Prostate gland (tissue), 2 donors: Measurements from ENCODE around the gene GNRHR. TPM values are rescaled to one million over a fixed set of nuclear protein-coding genes. Genes with fewer than 3 reads are reported as not detected.

Experiments used
- DNase-seq: peaks from one replicate; pipeline ENCODE4 v3.0.0-alpha.2; 2019; ENCODE audit warnings: low spot score
- H3K27ac ChIP-seq, 2 donors: fragments of 200-600 bp; sonication (generic); 2 replicates each; pipeline ENCODE4 v1.5.1; 2017 to 2019
- H3K27me3 ChIP-seq: fragments of 200-600 bp; sonication (generic); replicated peaks from 2 replicates; pipeline ENCODE4 v1.5.1; 2019; ENCODE audit not compliant: insufficient read depth
- H3K36me3 ChIP-seq, 2 donors: fragments of 200-600 bp; sonication (generic); 1 replicate in 1 of 2; 2 replicates in 1 of 2; pipeline versions ENCODE4 v1.5.1 to v1.8.1; 2017 to 2019
- H3K4me1 ChIP-seq: fragments of 200-600 bp; sonication (generic); replicated peaks from 2 replicates; pipeline ENCODE4 v1.5.1; 2019
- H3K4me3 ChIP-seq, 2 donors: fragments of 200-600 bp; sonication (generic); 2 replicates each; pipeline ENCODE4 v1.5.1; 2017 to 2019
- H3K9me3 ChIP-seq: fragments of 200-600 bp; sonication (generic); 2 replicates; pipeline ENCODE4 v1.5.1; 2017
- POLR2A ChIP-seq: fragments of 450-650 bp; IDR thresholded peaks from one replicate; pipeline ENCODE4 v1.6.1; 2016; ENCODE audit warnings: antibody characterized with exemption, mild to moderate bottlenecking
- POLR2AphosphoS5 ChIP-seq: sonication (generic); formaldehyde crosslinking; IDR thresholded peaks from one replicate; pipeline ENCODE4 v1.6.1; 2017; ENCODE audit warnings: antibody characterized with exemption
- WGBS: methylation state at CpG from one replicate; pipeline ENCODE4 v1.1.5; 2018; 5-methylcytosine and 5-hydroxymethylcytosine counted together
- intact Hi-C: fragments of 100-400 bp; cut with DNase I; formaldehyde crosslinking; loops from one replicate; pipeline ENCODE4 v1.14.2; 2022
- total RNA-seq, 2 donors: library from RNA; depleted of rRNA; stranded (reverse); fragments of >200 nt; gene quantifications; one replicate each; pipeline ENCODE4 v1.1.0, GENCODE V29; 2016
- TF ChIP-seq, protein P1 (sequence below), 4 experiments: fragments of 200-600 bp in 2 of 4; fragments of 450-650 bp in 2 of 4; sonication (generic) in 2 of 4; IDR thresholded peaks; 1 replicate in 3 of 4; 2 replicates in 1 of 4; pipeline ENCODE4 v1.5.1; 2016 to 2019; ENCODE audit warnings: antibody characterized with exemption in 4 of 4, mild to moderate bottlenecking in 2 of 4, moderate library complexity in 2 of 4

Gene GNRHR, protein sequence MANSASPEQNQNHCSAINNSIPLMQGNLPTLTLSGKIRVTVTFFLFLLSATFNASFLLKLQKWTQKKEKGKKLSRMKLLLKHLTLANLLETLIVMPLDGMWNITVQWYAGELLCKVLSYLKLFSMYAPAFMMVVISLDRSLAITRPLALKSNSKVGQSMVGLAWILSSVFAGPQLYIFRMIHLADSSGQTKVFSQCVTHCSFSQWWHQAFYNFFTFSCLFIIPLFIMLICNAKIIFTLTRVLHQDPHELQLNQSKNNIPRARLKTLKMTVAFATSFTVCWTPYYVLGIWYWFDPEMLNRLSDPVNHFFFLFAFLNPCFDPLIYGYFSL
- total RNA-seq, result not detected

- Histone ChIP-seq H3K9me3 (no peaks in the 10 kb centered on the region), H3K36me3 (no peaks in the 10 kb centered on the region), H3K4me3 (no peak within 1 kb of the TSS), H3K27ac (no peak within 1 kb of the TSS), H3K27me3 (no peaks in the 10 kb centered on the region), H3K4me1 (no peaks in the 10 kb centered on the region)
- intact Hi-C loops, result no loop called here
- no peak for DNase-seq
- TF ChIP-seq, protein P1, sequence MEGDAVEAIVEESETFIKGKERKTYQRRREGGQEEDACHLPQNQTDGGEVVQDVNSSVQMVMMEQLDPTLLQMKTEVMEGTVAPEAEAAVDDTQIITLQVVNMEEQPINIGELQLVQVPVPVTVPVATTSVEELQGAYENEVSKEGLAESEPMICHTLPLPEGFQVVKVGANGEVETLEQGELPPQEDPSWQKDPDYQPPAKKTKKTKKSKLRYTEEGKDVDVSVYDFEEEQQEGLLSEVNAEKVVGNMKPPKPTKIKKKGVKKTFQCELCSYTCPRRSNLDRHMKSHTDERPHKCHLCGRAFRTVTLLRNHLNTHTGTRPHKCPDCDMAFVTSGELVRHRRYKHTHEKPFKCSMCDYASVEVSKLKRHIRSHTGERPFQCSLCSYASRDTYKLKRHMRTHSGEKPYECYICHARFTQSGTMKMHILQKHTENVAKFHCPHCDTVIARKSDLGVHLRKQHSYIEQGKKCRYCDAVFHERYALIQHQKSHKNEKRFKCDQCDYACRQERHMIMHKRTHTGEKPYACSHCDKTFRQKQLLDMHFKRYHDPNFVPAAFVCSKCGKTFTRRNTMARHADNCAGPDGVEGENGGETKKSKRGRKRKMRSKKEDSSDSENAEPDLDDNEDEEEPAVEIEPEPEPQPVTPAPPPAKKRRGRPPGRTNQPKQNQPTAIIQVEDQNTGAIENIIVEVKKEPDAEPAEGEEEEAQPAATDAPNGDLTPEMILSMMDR (IDR thresholded peaks at IDR 0.05), result no peak
- TF ChIP-seq POLR2AphosphoS5 (no peak), POLR2A (no peak)
- WGBS, result 93% methylated on average over 3 of the region's 3 CpGs
Observed at GRCh38 chr4:67754288-67754687, at the start of gene GNRHR. TSS of gene GNRHR (minus strand) at chr4:67754388. CDS start at chr4:67754335, 53 bp downstream.

DNA sequence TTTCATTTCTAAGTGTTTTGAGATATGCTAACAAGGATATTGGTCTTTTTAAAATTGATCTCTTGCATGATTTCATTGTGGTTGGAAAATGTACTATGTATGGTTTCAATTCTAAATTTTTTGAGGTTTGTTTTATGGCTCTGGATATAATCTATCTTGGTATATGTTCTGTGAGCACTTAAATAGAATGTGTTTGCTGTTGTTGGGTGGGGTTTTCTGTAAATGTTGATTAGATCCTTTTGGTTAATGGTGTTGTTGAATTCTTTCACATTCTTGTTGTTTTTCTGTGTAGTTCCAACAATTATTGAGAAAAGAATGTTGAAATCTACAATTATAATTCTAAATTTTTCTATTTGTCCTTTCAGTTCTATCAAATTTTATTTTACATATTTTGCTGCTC, 42.6 kb upstream of the GNRHR start:
- no peak for TF ChIP-seq POLR2A
- TF ChIP-seq POLR2AphosphoS5, result no peak
- TF ChIP-seq, protein P1 (IDR thresholded peaks at IDR 0.05), result no peak
- Histone ChIP-seq H3K27me3 (no peaks in the 10 kb centered on the region), H3K4me3 (no peak overlapping the region), H3K27ac (no peak overlapping the region), H3K4me1 (no peaks in the 10 kb centered on the region), H3K9me3 (no peaks in the 10 kb centered on the region), H3K36me3 (no peaks in the 10 kb centered on the region)
- intact Hi-C loops, result no loop called here
- DNase-seq, result no peak

DNA sequence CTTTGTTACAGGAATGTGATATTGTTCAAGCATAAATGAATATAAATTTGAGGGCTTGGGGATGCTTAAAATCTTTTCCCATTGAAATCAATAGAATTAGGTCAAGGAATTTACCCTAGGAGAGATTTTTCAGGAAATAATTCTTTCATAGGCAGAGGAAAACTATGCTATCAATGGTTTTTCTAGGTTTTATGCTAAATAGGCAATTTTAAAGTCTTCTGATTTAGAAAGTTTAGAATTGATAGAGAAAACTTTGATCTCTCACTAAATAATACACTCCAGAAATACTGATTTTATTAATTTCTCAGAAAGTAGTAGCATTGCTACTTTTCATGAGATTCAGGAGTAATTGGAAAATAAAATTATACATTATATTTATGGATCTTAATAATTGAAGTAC, 36.5 kb upstream of the GNRHR start:
- TF ChIP-seq POLR2AphosphoS5, result no peak
- TF ChIP-seq POLR2A, result no peak
- intact Hi-C loops, result no loop called here
- Histone ChIP-seq H3K27ac (no peak overlapping the region), H3K9me3 (no peaks in the 10 kb centered on the region), H3K4me1 (no peaks in the 10 kb centered on the region), H3K27me3 (no peaks in the 10 kb centered on the region), H3K4me3 (no peak overlapping the region), H3K36me3 (no peaks in the 10 kb centered on the region)
- DNase-seq, result no peak

DNA sequence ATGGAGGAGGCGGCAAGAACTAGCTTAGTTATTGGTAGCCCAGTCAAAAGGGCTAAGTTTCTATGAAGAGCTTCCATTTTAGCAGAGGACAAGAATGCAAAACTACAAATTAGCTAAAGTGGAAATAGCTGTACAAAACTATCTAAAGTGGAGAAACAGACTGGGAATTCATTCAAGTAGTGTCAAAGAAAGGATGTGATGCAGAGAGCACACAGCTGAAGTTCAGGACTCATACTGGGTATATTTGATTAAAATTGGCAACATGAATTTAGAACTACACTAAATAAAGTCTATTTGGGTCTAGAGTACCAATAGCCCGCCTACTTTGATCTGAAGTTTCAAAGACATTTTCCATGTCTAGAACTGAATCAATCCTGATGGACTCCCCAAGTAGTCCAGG, 33.1 kb upstream of the GNRHR start:
- no peaks in the 10 kb centered on the region for H3K36me3 ChIP-seq
- intact Hi-C loops, result no loop called here
- WGBS, result 100% methylated on average over 2 of the region's 2 CpGs
- no peak overlapping the region for H3K4me3 ChIP-seq
- no peaks in the 10 kb centered on the region for H3K9me3 ChIP-seq
- no peaks in the 10 kb centered on the region for H3K4me1 ChIP-seq
- no peak overlapping the region for H3K27ac ChIP-seq
- TF ChIP-seq POLR2A, result no peak
- TF ChIP-seq POLR2AphosphoS5, result no peak
- TF ChIP-seq, protein P1 (IDR thresholded peaks at IDR 0.05), result no peak
- DNase-seq, result no peak
- no peaks in the 10 kb centered on the region for H3K27me3 ChIP-seq

GRCh38 chr4:67785528-67785927, 31.3 kb upstream of the GNRHR start:
- Histone ChIP-seq H3K4me1 (no peaks in the 10 kb centered on the region), H3K36me3 (no peaks in the 10 kb centered on the region), H3K9me3 (no peaks in the 10 kb centered on the region), H3K27me3 (no peaks in the 10 kb centered on the region), H3K27ac (no peak overlapping the region), H3K4me3 (no peak overlapping the region)
- intact Hi-C loops, result no loop called here
- TF ChIP-seq, protein P1 (IDR thresholded peaks at IDR 0.05), result no peak
- TF ChIP-seq POLR2AphosphoS5, result no peak
- TF ChIP-seq POLR2A, result no peak
- 78% methylated on average over 2 of the region's 2 CpGs for WGBS
- no peak for DNase-seq
